Measurements from ENCODE around the gene CYGB. TPM values are rescaled to one million over a fixed set of nuclear protein-coding genes. Genes with fewer than 3 reads are reported as not detected.

CYGB gene
- total and polyA plus RNA-seq, 9 of the 15 experiments (the other 6 are each of a cell fraction or from before 2014, with no cell fraction given), result 0.08 to 0.95 (median 0.18) TPM; not detected in 5

GRCh38 chr17:76566613-76566943, 29.1 kb upstream of the CYGB start (continued):
- TF ChIP-seq HOXB6 (CRISPR knock-in tag; IDR thresholded peaks at IDR 0.05; ENCODE audit: borderline replicate concordance) (no peak), PTRF (tag; IDR thresholded peaks at IDR 0.05) (no peak), ESRRA (IDR thresholded peaks at IDR 0.05; ENCODE audit: borderline replicate concordance, low read depth) (no peak), KHSRP (IDR thresholded peaks at IDR 0.05) (no peak), POLR2AphosphoS5 (IDR thresholded peaks at IDR 0.05; ENCODE audit: control insufficient read depth, insufficient read depth, low read depth, low read length) (0 out of 2 replicates have a peak, but pooled peaks have one; percentile 11), SUPT5H (IDR thresholded peaks at IDR 0.05) (peak; percentile 40; the same call in 1 of the 2 replicates), AFF1 (IDR thresholded peaks at IDR 0.05; ENCODE audit: low read depth in 1 of 2, partially characterized antibody in 2 of 2) (no peak)
- TF ChIP-seq, protein P1, sequence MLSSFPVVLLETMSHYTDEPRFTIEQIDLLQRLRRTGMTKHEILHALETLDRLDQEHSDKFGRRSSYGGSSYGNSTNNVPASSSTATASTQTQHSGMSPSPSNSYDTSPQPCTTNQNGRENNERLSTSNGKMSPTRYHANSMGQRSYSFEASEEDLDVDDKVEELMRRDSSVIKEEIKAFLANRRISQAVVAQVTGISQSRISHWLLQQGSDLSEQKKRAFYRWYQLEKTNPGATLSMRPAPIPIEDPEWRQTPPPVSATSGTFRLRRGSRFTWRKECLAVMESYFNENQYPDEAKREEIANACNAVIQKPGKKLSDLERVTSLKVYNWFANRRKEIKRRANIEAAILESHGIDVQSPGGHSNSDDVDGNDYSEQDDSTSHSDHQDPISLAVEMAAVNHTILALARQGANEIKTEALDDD (IDR thresholded peaks at IDR 0.05), result no peak
- TF ChIP-seq, protein P2, sequence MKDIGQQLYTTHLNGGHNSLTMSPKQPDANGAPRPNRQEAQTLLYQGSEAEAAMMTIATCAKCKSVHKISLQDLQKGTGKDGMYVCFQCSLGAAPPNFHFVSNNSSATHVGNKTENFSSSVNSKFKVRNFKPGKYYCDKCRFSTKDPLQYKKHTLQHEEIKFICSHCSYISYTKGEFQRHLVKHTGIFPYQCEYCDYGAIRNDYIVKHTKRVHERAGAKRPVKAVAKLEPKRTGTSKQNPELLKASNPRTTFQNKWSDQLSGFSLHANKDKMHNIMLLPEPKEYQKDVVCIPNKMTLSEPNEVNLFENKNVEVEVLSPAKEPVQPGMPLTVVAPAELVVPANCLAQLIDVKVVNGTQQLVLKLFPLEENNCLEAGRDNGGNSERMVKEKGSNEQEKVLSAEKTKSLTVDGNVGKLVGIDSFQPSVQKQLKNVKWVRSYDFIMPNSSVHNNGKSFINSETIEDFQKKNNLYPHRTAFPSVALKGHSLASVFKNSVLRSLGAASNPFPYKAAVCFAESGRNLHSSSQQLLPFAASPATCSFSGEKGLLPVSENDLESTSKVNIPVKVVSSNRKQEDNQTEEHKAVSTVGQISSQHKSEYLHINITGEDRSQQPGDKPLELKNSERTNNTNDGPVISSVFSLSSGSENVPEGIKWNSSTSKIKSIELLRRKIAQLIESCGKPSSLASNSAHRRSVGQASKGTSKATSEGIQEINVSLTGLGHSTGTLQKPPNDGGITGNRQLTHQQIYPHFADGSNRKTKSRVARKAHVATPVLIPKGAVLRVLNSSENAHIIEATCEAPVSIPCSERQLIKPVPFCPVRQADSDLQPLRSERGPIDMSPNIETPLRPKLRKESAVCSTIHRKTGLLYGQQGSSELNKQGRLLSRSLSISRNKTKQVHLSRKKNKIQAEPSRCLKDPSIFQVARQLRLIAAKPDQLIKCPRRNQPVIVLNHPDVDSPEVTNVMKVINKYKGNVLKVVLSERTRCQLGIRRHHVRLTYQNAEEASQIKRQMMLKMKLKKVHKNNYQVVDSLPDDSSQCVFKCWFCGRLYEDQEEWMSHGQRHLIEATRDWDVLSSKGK (CRISPR knock-in tag; IDR thresholded peaks at IDR 0.05), result no peak
- TF ChIP-seq, protein P3, sequence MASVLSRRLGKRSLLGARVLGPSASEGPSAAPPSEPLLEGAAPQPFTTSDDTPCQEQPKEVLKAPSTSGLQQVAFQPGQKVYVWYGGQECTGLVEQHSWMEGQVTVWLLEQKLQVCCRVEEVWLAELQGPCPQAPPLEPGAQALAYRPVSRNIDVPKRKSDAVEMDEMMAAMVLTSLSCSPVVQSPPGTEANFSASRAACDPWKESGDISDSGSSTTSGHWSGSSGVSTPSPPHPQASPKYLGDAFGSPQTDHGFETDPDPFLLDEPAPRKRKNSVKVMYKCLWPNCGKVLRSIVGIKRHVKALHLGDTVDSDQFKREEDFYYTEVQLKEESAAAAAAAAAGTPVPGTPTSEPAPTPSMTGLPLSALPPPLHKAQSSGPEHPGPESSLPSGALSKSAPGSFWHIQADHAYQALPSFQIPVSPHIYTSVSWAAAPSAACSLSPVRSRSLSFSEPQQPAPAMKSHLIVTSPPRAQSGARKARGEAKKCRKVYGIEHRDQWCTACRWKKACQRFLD (CRISPR knock-in tag; IDR thresholded peaks at IDR 0.05), result no peak

Data from K562 (cell line).